Body of pancreas (tissue), 4 donors: ENCODE data around the gene TRPM7. TPM values are rescaled to one million over a fixed set of nuclear protein-coding genes. Genes with fewer than 3 reads are reported as not detected.
"Not testable (repeated sequence)": the region's sequence is repeated elsewhere in the genome, so short reads cannot be mapped to it uniquely, and the experiment has no call there.

Experiments
- ATAC-seq: fragments of 150-250 bp; one replicate; pipeline ENCODE4 v1.9.1; 2016
- DNase-seq, 4 donors: peaks; one replicate each; pipeline ENCODE4 v3.0.0-alpha.2; 2019
- H3K27ac ChIP-seq, 4 donors: fragments of 200-600 bp; sonication (generic); 1 replicate in 3 of 4; 2 replicates in 1 of 4; pipeline versions ENCODE4 v1.5.1 to v1.6.1; 2016 to 2019; ENCODE audit warnings: mild to moderate bottlenecking in 1 of 4, mixed read lengths in 1 of 4, moderate library complexity in 1 of 4
- H3K27me3 ChIP-seq, 2 donors: fragments of 200-600 bp; sonication (generic); one replicate each; pipeline ENCODE4 v1.6.0; 2016; ENCODE audit warnings: mild to moderate bottlenecking in 1 of 2
- H3K36me3 ChIP-seq, 2 donors: fragments of 200-600 bp; sonication (generic); replicated peaks in 1 of 2; 2 replicates each; pipeline ENCODE4 v1.5.1; 2016; ENCODE audit warnings: low read depth in 2 of 2; ENCODE audit not compliant: insufficient read depth in 1 of 2
- H3K4me1 ChIP-seq: fragments of 200-600 bp; sonication (generic); one replicate; pipeline ENCODE4 v1.6.0; 2016
- H3K4me3 ChIP-seq, 2 donors: fragments of 200-600 bp; sonication (generic); 1 replicate in 1 of 2; 2 replicates in 1 of 2; pipeline ENCODE4 v1.5.1; 2016 to 2019
- H3K9me3 ChIP-seq, 3 donors: fragments of 200-600 bp; sonication (generic); 1 replicate in 2 of 3; 2 replicates in 1 of 3; pipeline ENCODE4 v1.5.1; 2016
- CTCF ChIP-seq, 7 experiments: fragments of 450-650 bp in 4 of 7; fragments of 200-600 bp in 3 of 7; sonication (generic) in 3 of 7; IDR thresholded peaks; one replicate each; pipeline ENCODE4 v1.5.1; 2016 to 2019; ENCODE audit warnings: antibody characterized with exemption in 7 of 7
- POLR2A ChIP-seq, 3 donors: fragments of 450-650 bp; IDR thresholded peaks; one replicate each; pipeline ENCODE4 v1.6.1; 2016; ENCODE audit warnings: antibody characterized with exemption in 3 of 3, mild to moderate bottlenecking in 2 of 3
- WGBS, 2 donors: methylation state at CpG; one replicate each; pipeline ENCODE4 v1.1.5; 2017; 5-methylcytosine and 5-hydroxymethylcytosine counted together
- intact Hi-C: fragments of 100-400 bp; cut with DNase I; formaldehyde crosslinking; loops from one replicate; pipeline ENCODE4 v1.15.1; 2023
- total RNA-seq, 2 donors: library from RNA; depleted of rRNA; stranded (reverse); fragments of >200 nt; gene quantifications; one replicate each; pipeline ENCODE4 v1.1.0, GENCODE V29; 2016

Gene TRPM7
- total RNA-seq, 2 donors from 2014 or later = 40.9 to 43.3 TPM

- 85 to 89% methylated on average over 5 of the region's 5 CpGs for WGBS, 2 donors
- no peak overlapping the region for H3K27ac ChIP-seq
- no peak overlapping the region for H3K4me3 ChIP-seq
- DNase-seq (no peak), ATAC-seq (no peak)
- no peak for TF ChIP-seq POLR2A (IDR thresholded peaks at IDR 0.05)
- TF ChIP-seq CTCF (IDR thresholded peaks at IDR 0.05) = no peak
- H3K4me1 ChIP-seq = no peaks in the 10 kb centered on the region
- H3K27me3 ChIP-seq = no peaks in the 10 kb centered on the region
- intact Hi-C loops = no loop called here
- H3K9me3 ChIP-seq = no peaks in the 10 kb centered on the region
- H3K36me3 ChIP-seq = peaks cover 0 to 11% of the 10 kb centered on the region in 2 donors
Observed at GRCh38 chr15:50613600-50613999, 73.0 kb downstream of the TRPM7 start.

- 97 to 100% methylated on average over 1 of the region's 1 CpG for WGBS, 2 donors
Observed at GRCh38 chr15:50607129-50607528, 79.5 kb downstream of the TRPM7 start.

GRCh38 chr15:50605462-50605861, 81.1 kb downstream of the TRPM7 start:
- no peak overlapping the region for H3K27ac ChIP-seq
- H3K27me3 ChIP-seq = no peaks in the 10 kb centered on the region
- DNase-seq (no peak), ATAC-seq (no peak)
- TF ChIP-seq POLR2A (IDR thresholded peaks at IDR 0.05) = no peak
- TF ChIP-seq CTCF (IDR thresholded peaks at IDR 0.05) = no peak
- no peaks in the 10 kb centered on the region for H3K4me1 ChIP-seq
- 74 to 87% methylated on average over 2 of the region's 2 CpGs for WGBS, 2 donors
- peaks cover 0 to 15% of the 10 kb centered on the region in 2 donors for H3K36me3 ChIP-seq
- no peak overlapping the region for H3K4me3 ChIP-seq
- intact Hi-C loops = no loop called here
- H3K9me3 ChIP-seq = no peaks in the 10 kb centered on the region

More at GRCh38 chr15:50607129-50607528, 79.5 kb downstream of the TRPM7 start:
- no peaks in the 10 kb centered on the region for H3K9me3 ChIP-seq
- H3K4me3 ChIP-seq = no peak overlapping the region
- ATAC-seq (no peak), DNase-seq (no peak)
- H3K27me3 ChIP-seq = no peaks in the 10 kb centered on the region
- no peak for TF ChIP-seq POLR2A (IDR thresholded peaks at IDR 0.05)
- no peak for TF ChIP-seq CTCF (IDR thresholded peaks at IDR 0.05)
- H3K36me3 ChIP-seq = peaks cover 0 to 17% of the 10 kb centered on the region in 2 donors
- intact Hi-C loops = no loop called here
- H3K4me1 ChIP-seq = no peaks in the 10 kb centered on the region
- no peak overlapping the region for H3K27ac ChIP-seq

- DNase-seq, H3K9me3 ChIP-seq, ATAC-seq, intact Hi-C loops, H3K4me1 ChIP-seq, H3K27ac ChIP-seq, H3K27me3 ChIP-seq, H3K4me3 ChIP-seq: not testable (repeated sequence)
- 95 to 98% methylated on average over 5 of the region's 5 CpGs for WGBS, 2 donors
- peaks cover 0 to 13% of the 10 kb centered on the region in 2 donors for H3K36me3 ChIP-seq
Observed at GRCh38 chr15:50602028-50602427, 84.6 kb downstream of the TRPM7 start.

GRCh38 chr15:50594311-50594710, 92.3 kb downstream of the TRPM7 start:
- ATAC-seq (no peak), DNase-seq (no peak)
- Histone ChIP-seq H3K36me3 (peaks cover 0 to 23% of the 10 kb centered on the region in 2 donors), H3K27ac (no peak overlapping the region), H3K9me3 (no peaks in the 10 kb centered on the region), H3K4me1 (no peaks in the 10 kb centered on the region), H3K27me3 (no peaks in the 10 kb centered on the region), H3K4me3 (no peak overlapping the region)
- 84 to 94% methylated on average over 2 of the region's 2 CpGs for WGBS, 2 donors
- intact Hi-C loops = no loop called here
- TF ChIP-seq CTCF (IDR thresholded peaks at IDR 0.05) (no peak), POLR2A (IDR thresholded peaks at IDR 0.05) (no peak)
